ENCODE measurements around the gene AMBN.
"Not testable (repeated sequence)": the region's sequence is repeated elsewhere in the genome, so short reads cannot be mapped to it uniquely, and the experiment has no call there.

The AMBN gene

DNA sequence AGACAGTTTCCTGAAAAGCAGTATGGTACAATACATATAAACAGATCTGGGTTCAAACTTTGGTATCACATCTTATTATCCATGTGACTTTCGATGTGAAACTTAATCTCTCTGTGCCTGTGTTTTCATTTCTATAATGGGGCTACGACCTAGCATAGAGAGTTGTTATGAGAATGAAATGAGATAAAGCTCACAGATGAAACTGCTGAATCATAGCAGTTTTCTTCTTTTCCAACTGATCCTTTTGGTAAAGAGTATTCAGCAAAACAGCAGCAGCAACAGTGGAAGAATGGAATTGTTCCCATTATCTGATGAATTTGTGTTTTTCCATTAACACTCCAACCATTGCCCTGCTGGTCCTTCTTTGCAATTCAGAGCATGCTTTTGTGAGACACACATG, 16.3 kb downstream of the AMBN start:
- no peak for DNase-seq (ENCODE audit: low read depth)

DNA sequence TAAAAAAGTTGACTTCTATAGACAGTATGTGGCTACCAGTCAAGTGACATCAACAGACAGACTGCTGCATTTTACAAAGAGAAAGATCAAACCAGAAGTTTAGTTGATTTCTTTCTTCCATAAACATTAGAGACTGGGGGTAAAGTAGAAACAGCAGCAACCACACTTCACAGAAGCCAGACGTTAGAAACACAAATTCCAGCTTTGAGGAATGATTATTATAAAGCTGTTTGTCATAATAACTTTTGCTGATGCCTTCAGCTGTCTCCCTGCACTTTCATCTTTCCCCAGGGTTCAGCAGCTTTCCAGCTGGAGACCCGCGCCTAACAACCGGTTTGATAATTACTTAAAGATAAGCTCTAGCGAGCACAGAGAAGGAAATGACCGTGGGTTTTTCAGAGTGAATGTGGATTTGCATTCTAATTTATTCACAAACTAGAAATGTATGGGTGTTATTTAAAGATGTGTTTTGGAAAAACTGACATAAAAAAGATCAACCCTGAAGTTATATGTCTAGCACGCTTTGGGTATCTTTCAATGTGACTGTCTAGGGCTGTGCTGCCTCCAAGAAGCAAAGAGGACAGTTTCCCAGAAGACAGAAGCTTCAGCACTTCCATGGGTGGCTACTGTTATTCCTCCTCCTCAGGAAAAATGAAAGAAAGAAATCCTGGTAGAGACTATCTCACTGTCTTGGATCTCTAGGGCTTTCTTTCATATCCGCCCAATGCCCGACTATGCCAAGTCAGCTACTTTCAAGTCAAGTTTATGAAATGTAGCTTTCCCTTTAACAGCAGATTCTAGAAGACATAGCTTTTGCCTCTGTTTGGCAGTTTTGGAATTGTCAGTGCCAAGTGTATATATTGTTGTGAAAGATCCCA, 21.5 kb downstream of the AMBN start:
- no peak for DNase-seq (ENCODE audit: low read depth)

DNA sequence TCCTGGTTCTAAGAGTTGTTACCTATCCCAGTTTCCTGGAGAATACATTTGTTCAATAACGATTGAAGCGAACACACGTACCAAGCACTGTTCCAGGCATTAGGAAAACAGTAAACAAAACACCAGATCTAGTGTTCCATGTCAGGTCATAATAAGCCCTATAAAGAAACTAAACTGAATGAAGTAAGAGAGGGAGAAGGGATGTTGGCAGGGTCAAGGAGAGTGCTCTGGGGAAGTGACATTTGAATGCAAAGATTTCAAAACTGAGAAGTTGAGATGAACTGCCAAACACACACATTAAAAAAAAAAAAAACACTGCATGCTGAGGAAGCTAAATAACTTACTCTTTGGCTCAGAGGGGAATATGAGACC, 22.1 kb downstream of the AMBN start:
- no peak for DNase-seq (ENCODE audit: low read depth)

DNA sequence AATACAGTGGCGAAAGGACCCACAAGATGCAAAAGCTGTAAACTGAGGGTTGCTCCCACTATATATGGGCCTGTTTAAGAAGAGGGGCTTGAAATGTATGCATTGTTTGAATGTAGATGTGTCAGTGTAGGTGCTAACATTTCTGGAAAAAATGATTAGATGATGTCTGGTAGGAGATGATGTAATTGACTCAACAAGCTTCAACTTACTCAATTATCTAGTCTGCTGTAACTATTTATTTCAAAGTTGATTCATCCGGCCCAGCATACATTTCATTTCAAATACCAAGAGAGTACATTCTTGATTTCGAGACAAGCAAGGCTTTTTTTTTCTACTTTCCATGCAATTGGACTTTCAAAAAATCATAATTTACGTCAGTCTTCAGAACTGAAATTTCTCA, 27.2 kb downstream of the AMBN start:
- no peak for DNase-seq (ENCODE audit: low read depth)

DNA sequence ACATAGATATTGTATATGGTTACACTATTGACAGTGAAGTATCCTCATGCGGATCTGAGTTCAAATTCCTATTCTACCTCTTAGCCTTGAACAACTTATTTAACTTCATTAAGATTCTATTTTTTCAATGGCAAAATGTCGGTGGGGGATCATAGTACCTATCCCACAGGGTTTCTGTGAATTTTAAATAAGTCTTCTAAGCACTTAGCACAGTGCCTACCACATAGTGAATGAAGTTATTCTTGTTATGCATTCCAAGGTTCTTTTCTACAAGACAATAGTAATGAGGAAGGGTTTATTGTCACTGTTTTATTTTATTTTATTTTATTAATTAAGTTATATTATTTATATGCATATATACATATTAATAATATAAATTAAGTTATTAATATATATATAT, 27.7 kb downstream of the AMBN start:
- DNase-seq (ENCODE audit: low read depth) = no peak

DNA sequence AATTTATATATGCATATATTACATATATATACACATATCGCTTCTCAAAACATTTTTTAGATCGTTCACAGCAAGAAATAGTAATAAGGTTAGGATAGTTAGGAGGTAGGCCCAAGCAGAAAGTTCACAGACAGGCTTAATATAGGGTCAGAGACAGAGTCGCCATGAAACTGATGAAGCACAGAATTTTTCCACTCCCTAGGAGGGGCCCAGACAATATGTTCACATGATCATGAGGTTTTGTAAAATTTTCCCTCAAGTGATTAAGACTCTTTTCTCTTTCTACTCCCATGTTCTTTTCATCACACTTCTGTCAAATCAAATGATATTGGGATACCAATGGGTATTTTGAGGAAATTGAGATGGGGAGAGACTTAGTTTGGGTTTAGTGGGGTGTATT, 31.3 kb downstream of the AMBN start:
- no peak for DNase-seq (ENCODE audit: low read depth)

DNA sequence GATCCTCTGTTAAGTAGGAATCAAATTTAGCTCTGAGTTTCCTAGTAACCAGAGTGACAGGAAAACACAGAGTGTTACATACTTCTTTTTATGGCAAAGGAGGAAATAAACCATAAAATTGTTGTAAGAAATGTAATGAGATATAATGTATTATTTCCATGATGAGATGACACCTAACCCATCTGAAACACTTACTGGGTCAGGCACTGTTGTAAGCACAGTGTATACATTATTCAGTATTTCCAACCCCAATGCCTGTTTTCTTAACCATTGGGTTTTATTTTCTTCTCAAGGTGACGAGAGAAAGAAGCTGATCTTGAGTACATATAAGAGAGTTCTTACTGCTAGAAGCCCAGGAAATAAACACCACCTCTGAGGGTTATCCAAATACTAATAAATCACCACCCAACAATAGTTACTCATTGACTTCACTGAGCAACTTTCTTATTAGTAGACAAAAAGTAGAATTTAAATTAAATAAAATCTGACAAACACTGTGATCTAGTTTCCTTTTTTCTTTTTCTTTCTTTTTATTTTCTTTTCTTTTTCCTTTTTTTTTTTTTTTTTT, 32.3 kb downstream of the AMBN start:
- DNase-seq (ENCODE audit: low read depth) = no peak

DNA sequence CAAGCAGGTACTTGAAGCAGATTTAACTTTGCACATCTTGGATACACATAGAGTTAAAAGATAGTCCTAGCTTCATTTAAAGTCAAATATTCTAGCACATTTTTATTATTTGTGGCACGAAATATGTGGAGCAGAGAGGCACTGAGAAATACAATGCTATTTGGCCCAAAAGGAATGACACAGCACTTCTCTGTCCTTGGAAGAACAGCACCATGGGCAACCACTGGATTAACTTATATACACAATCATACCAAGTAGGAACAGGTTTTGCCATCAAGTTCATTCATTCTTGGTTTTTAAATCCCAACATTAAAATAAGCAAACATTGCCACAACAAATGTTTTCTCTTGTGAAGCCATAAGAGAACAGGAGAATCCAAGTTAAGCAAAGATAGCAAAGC, 35.6 kb downstream of the AMBN start:
- DNase-seq (ENCODE audit: low read depth) = no peak

DNA sequence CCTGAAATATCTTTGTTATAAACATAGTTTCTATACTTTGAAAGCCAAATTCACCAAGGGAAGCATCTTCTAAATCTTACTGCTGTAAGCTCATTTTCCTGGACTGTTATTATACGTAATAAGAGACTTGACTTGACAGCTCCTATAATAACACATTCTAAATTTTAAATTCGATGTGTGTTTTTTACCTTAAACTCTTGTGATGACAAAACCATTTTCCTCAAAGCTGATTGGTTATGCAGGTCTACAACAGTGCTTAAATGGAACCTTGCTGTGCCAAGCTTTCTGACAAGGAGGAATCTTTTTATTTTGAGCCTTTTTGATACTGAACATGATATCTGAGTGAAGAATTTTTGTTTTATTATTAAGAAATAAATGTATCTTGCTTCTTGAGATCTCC, 36.4 kb downstream of the AMBN start, which contains the start of gene ENAM:
Gene ENAM, plus strand, starts transcription at position 301 of the 400 bp plus-strand sequence. CDS start 757 bp downstream, outside the sequence.
- DNase-seq (ENCODE audit: low read depth) = no peak

DNA sequence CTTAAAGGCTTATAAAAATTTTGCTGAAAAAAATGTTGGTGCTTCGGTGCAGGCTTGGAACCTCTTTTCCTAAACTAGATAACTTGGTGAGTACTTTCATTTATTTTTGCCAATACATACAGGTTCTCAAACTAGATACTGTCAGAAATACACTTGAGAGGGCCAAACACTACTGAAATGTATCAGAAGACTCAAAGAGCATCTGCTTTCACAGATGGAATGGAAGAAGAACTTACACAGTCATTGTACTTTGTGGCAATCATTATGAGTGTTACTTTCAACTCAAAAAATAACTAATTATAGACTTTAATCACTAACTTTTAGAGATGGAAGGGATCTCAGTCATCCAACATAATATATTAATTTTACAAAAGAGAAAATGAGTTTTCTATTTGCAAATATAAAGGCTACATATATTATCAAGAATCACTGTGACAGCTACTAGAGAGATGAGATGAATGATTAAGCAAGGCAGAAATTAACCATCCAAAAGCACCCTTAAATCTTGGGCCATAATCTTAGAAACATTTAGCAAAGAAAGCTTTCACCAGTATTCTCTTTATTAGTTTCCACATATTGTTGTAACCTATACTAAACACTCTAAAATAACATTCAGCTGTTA, 37.5 kb downstream of the AMBN start:
- no peak for DNase-seq (ENCODE audit: low read depth)

DNA sequence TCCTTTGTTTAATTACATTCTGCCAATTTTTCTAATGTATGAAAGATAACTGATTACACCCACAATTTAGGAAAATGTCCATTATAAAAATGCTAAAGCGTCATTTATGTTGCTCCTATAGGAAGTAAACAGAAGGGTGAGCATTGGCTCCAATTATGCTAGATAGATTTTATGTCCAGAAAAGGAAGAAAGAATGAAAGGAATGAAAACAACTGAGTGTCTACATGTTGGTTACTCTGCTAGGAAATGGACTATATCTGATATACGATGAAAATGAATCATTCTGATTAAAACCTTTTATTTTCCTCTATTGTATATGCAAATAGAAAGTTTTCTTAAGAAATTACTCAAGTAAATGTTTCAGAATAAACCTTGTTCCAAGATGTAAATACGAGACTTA, 38.1 kb downstream of the AMBN start:
- no peak for DNase-seq (ENCODE audit: low read depth)

DNA sequence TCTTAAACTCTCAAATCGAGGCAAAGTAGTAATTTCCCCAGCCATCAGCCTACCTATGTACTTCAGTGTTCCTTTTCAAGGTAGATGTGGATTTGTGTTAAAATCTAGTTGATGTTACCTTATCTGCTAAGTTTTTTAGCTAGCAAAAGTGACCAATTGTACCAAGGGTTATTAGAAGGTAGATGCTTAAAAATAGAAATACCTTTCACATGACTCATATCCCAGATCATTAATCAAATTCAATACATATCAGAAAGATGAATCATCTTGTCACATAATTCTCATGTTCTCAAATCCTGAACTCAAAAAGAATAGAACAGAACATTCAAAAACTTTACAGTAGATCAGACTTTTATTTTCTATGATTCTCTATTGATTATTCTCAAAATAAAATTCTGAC, 40.0 kb downstream of the AMBN start:
- DNase-seq (ENCODE audit: low read depth) = no peak

DNA sequence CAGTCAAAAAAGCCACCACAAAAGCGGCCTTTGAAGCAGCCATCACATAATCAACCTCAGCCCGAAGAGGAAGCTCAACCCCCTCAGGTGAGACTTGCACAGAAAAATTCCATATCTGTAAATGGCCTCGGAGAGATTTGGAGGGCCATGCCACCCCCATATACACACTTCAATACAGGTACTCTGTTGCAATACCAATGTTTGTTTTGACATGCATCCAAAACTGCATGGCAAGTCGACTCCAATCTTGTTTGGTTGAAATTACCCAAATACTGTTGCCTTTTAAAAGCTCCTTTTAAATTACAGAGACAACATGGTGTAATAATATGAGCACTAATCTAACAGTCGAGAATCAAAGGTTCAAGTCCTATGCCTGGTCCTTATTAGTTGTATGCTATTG, 42.4 kb downstream of the AMBN start:
- DNase-seq (ENCODE audit: low read depth) = no peak

DNA sequence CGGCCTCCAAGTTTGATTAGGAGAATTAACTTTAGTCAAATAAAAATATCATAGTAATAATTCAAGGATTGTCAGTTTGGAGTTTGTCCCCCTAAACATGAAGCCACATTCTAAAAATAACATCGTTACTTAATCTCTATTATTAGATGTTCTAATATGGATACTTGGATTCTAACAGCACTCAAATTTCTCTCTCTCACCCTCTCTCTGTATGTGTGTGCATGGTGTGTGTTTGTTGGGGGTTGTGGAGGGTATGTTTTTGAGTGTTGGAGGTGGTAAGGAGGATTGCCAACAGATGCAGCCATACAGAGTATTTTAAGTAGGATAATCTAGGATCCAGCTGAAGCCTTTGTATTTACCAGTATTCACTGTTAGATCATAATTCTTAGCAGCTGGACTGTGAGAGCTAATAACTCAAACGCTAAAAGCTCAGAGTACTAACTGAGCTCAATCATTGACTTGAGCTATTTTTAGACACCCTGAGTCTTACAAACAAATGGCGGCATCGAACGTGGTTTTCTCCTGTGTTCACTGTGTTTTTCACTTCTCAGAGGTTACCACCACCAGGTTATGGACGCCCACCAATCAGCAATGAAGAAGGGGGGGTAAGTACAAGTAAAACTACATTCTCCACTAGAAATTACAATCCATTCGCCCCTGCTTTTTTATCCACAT, 45.3 kb downstream of the AMBN start:
- no peak for DNase-seq (ENCODE audit: low read depth)

DNA sequence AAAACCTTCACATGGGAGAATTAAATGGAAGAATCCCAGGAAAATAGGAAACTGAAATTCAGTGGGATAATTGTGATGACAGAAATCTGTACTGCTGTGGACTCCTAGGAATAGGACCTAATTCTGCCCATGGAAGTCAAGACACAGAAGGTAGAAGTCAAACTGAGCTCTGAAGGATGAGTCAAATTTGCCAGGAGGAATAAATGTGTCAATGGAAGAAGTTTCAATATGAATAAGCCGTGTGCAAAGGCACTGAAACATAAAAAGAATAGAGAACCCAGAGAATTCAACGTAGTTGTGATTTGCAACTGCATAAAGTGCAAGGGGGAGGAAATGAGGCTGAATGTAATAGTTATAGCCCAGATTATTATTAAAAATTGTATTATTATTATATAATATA, 48.1 kb downstream of the AMBN start:
- DNase-seq (ENCODE audit: low read depth) = no peak

DNA sequence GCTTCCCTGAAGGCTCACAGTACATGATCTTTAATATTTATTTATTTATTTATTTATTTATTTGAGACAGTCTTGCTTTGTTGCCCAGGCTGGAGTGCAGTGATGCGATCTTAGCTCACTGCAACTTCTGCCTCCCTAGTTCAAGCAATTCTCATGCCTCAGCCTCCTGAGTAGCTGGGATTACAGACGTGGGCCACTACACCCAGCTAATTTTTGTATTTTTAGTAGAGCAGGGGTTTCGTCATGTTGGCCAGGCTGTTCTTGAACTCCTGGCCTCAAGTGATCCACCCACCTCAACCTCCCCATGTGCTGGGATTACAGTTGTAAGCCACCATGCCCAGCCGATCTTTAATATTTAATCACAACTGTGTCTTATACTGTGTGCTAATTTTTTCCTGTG, 58.7 kb downstream of the AMBN start:
- DNase-seq (ENCODE audit: low read depth) = not testable (repeated sequence)

DNA sequence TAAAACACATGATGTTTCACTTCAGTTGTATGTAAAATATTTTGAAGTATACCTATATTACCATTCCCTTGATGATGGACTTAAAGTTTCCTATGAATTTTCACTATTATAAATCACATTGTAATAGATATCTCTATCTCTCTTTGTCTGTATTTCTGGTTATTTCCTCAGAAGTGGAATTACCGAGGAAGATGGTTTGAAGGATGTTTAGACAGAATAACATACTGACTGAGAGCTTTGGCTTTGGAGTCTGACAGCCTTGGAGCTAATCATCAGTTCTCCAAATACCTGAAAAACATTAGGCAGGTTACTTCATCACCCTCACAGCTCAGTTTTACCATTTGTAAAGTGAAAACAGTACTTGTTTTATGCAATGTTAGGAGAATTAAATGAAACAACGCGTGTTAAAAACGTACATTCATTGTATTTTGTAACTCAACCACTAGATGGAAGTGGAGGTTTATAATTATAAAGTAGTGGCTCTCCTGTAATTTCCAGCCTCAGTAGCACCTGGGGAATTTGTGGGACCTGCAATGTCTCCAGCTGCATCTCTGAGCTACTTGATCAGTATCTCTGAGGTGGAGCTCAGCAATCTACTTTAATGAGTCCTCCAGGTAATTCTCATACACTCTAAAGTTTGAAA, 59.9 kb downstream of the AMBN start:
- DNase-seq (ENCODE audit: low read depth) = no peak

DNA sequence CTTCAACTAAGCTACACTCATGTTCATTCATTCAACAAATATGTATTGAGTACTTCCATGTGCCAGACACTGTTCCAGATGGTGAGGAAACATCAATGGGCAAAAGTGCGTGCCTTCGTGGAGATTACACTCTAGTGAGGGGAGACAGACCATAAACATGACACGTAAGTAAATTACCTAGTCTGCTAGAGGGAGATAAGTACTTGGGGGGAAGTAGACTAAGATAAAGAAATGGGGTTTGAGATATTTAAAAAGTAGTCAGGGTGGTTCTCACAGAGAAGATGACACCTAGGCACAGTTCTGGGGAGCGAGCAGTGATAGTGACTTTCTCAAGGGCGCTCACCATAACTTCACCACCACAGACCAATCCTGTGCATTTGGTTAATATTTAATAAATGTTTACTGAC, 62.6 kb downstream of the AMBN start:
- DNase-seq (ENCODE audit: low read depth) = no peak
